H1 (cell line): Measurements from ENCODE around the gene SYN1. TPM values are rescaled to one million over a fixed set of nuclear protein-coding genes. Genes with fewer than 3 reads are reported as not detected.

ENCODE experiments used
- CTCF ChIA-PET: fragments of 300-600 bp; sonication (Branson Sonifier 250); formaldehyde crosslinking; loops from one replicate; lab custom pipeline; 2021; ENCODE audit not compliant: partially characterized antibody; lab: Charles Lee
- POLR2A ChIA-PET: fragments of 300-600 bp; sonication (Branson Sonifier 250); formaldehyde crosslinking; loops from one replicate; lab custom pipeline; 2021; ENCODE audit warnings: inconsistent platforms; ENCODE audit not compliant: partially characterized antibody; lab: Charles Lee
- DNase-seq, 2 experiments: peaks; one replicate each; pipeline versions ENCODE4 v3.0.0 to v3.0.0-alpha.2; 2010 to 2022; ENCODE audit warnings: low spot score in 2 of 2, low read depth in 1 of 2, mixed read lengths in 1 of 2
- FAIRE-seq: peaks from 2 replicates; lab custom pipeline; 2011; peaks lifted over from hg19 to GRCh38; lab: Jason Lieb, UNC
- H2AFZ ChIP-seq: 2 replicates; pipeline ENCODE4 v1.8.1; 2012; ENCODE audit warnings: low read length, inconsistent platforms
- H2AK5ac ChIP-seq: 2 replicates; pipeline ENCODE4 v1.6.1; 2013; ENCODE audit warnings: low read depth, low read length
- H2BK120ac ChIP-seq: replicated peaks from 2 replicates; pipeline ENCODE3; 2013; ENCODE audit warnings: low read depth, low read length, inconsistent platforms
- H2BK12ac ChIP-seq: 2 replicates; pipeline ENCODE4 v1.6.1; 2013; ENCODE audit warnings: low read depth, low read length
- H2BK15ac ChIP-seq: 2 replicates; pipeline ENCODE4 v1.6.1; 2013; ENCODE audit warnings: low read length
- H2BK20ac ChIP-seq: 2 replicates; pipeline ENCODE4 v1.6.1; 2013; ENCODE audit warnings: low read length
- H2BK5ac ChIP-seq: 2 replicates; pipeline ENCODE4 v1.6.1; 2013; ENCODE audit warnings: low read depth, low read length
- H3K14ac ChIP-seq: 2 replicates; pipeline ENCODE4 v1.6.1; 2013; ENCODE audit warnings: inconsistent platforms; ENCODE audit not compliant: insufficient read length
- H3K18ac ChIP-seq: 2 replicates; pipeline ENCODE4 v1.6.1; 2013; ENCODE audit warnings: low read length; ENCODE audit errors: extremely low read depth
- H3K23ac ChIP-seq: 2 replicates; pipeline ENCODE4 v1.6.1; 2013; ENCODE audit warnings: inconsistent platforms; ENCODE audit not compliant: insufficient read length
- H3K23me2 ChIP-seq: 2 replicates; pipeline ENCODE4 v1.6.1; 2013; ENCODE audit warnings: low read depth, low read length
- H3K27ac ChIP-seq: 2 replicates; pipeline ENCODE4 v1.6.1; 2011; ENCODE audit warnings: low read depth, low read length, inconsistent platforms
- H3K27me3 ChIP-seq, 4 experiments: replicated peaks in 1 of 4; 1 replicate in 1 of 4; 2 replicates in 3 of 4; pipeline versions ENCODE4 v1.6.1 to v1.8.1; 2011 to 2013; ENCODE audit warnings: low read length in 3 of 4, mild to moderate bottlenecking in 3 of 4, inconsistent platforms in 2 of 4, mixed read lengths in 2 of 4, moderate library complexity in 1 of 4; ENCODE audit not compliant: control insufficient read depth in 3 of 4, insufficient read depth in 3 of 4; ENCODE audit errors: extremely low read depth in 1 of 4
- H3K36me3 ChIP-seq, 4 experiments: 2 replicates each; pipeline versions ENCODE4 v1.6.1 to v1.8.1; 2011 to 2013; ENCODE audit warnings: mild to moderate bottlenecking in 4 of 4, low read length in 3 of 4, moderate library complexity in 2 of 4, control low read depth in 1 of 4, inconsistent platforms in 1 of 4; ENCODE audit not compliant: insufficient read depth in 4 of 4, control insufficient read depth in 2 of 4
- H3K4ac ChIP-seq: replicated peaks from 2 replicates; pipeline ENCODE3; 2013; ENCODE audit warnings: low read length, low read depth, mixed read lengths, inconsistent platforms; ENCODE audit not compliant: insufficient read length
- H3K4me1 ChIP-seq, 4 experiments: replicated peaks in 1 of 4; 1 replicate in 1 of 4; 2 replicates in 3 of 4; pipeline versions ENCODE4 v1.6.1 to v1.8.1; 2011 to 2013; ENCODE audit warnings: low read length in 3 of 4, inconsistent platforms in 2 of 4, mixed read lengths in 1 of 4; ENCODE audit not compliant: insufficient read depth in 4 of 4, control insufficient read depth in 3 of 4
- H3K4me2 ChIP-seq, 2 experiments: 2 replicates each; pipeline versions ENCODE4 v1.6.1 to v1.8.1; 2011 to 2013; ENCODE audit warnings: low read depth in 2 of 2, low read length in 2 of 2, control low read depth in 1 of 2, inconsistent platforms in 1 of 2, mild to moderate bottlenecking in 1 of 2; ENCODE audit not compliant: insufficient read depth in 1 of 2
- H3K4me3 ChIP-seq, 4 experiments: fragments of 200-600, 300-600 bp in 1 of 4; sonication (generic), shearing (Covaris generic), sonication (Bioruptor Twin) in 1 of 4; 2 replicates each; pipeline versions ENCODE4 v1.5.1 to v1.8.1; 2011 to 2016; ENCODE audit warnings: low read length in 4 of 4, low read depth in 3 of 4, control low read depth in 2 of 4, inconsistent platforms in 2 of 4, mild to moderate bottlenecking in 2 of 4, mixed read lengths in 1 of 4, moderate library complexity in 1 of 4; ENCODE audit not compliant: insufficient read depth in 2 of 4; ENCODE audit errors: extremely low read depth in 1 of 4
- H3K56ac ChIP-seq: replicated peaks from 2 replicates; pipeline ENCODE3; 2013; ENCODE audit warnings: low read depth, mild to moderate bottlenecking, mixed read lengths, low read length, inconsistent platforms; ENCODE audit not compliant: insufficient read length
- H3K79me1 ChIP-seq: 2 replicates; pipeline ENCODE4 v1.6.1; 2013; ENCODE audit warnings: low read depth, low read length, control low read depth
- H3K79me2 ChIP-seq, 2 experiments: 2 replicates each; pipeline versions ENCODE4 v1.6.1 to v1.8.1; 2012 to 2013; ENCODE audit warnings: low read length in 2 of 2, mild to moderate bottlenecking in 2 of 2, inconsistent platforms in 1 of 2; ENCODE audit not compliant: insufficient read depth in 2 of 2, control insufficient read depth in 1 of 2
- H3K9ac ChIP-seq, 4 experiments: replicated peaks in 1 of 4; 1 replicate in 1 of 4; 2 replicates in 3 of 4; pipeline versions ENCODE4 v1.6.1 to v1.8.1; 2011 to 2013; ENCODE audit warnings: low read depth in 3 of 4, low read length in 3 of 4, control low read depth in 2 of 4, mild to moderate bottlenecking in 2 of 4, moderate library complexity in 2 of 4, inconsistent platforms in 1 of 4; ENCODE audit errors: extremely low read depth in 1 of 4
- H3K9me3 ChIP-seq, 2 experiments: 2 replicates each; pipeline versions ENCODE4 v1.6.1 to v1.8.1; 2012 to 2013; ENCODE audit warnings: mild to moderate bottlenecking in 2 of 2, moderate library complexity in 2 of 2, control low read depth in 1 of 2, inconsistent platforms in 1 of 2, low read depth in 1 of 2, low read length in 1 of 2, mixed read lengths in 1 of 2; ENCODE audit not compliant: insufficient read depth in 2 of 2
- H4K20me1 ChIP-seq, 2 experiments: replicated peaks in 1 of 2; 2 replicates each; pipeline versions ENCODE3 to v1.8.1; 2011 to 2013; ENCODE audit warnings: inconsistent platforms in 2 of 2, low read length in 2 of 2, mild to moderate bottlenecking in 1 of 2; ENCODE audit not compliant: insufficient read depth in 2 of 2, control insufficient read depth in 1 of 2
- H4K5ac ChIP-seq: 2 replicates; pipeline ENCODE4 v1.6.1; 2013; ENCODE audit warnings: low read length, low read depth, mixed read lengths, inconsistent platforms; ENCODE audit not compliant: insufficient read length
- H4K8ac ChIP-seq: 2 replicates; pipeline ENCODE4 v1.8.0; 2013; ENCODE audit warnings: mild to moderate bottlenecking, moderate library complexity, low read length, inconsistent platforms; ENCODE audit not compliant: insufficient read depth; ENCODE audit errors: extremely low read depth
- H4K91ac ChIP-seq: replicated peaks from 2 replicates; pipeline ENCODE3; 2013; ENCODE audit warnings: low read length, mixed read lengths, inconsistent platforms; ENCODE audit not compliant: insufficient read length
- ASH2L ChIP-seq: fragments of 200-600, 300-600 bp; sonication (generic); IDR thresholded peaks from one replicate; pipeline ENCODE4 v1.7.1; 2017; ENCODE audit warnings: low read length
- MAFK ChIP-seq: IDR thresholded peaks from 2 replicates; pipeline ENCODE4 v1.6.1; 2012; ENCODE audit warnings: low read depth, mild to moderate bottlenecking, improper control_type of control experiment, low read length
- SIN3A ChIP-seq, 2 experiments: IDR thresholded peaks in 1 of 2; conservative IDR thresholded peaks in 1 of 2; 2 replicates each; pipeline ENCODE4 v1.6.1; 2011 to 2012; ENCODE audit warnings: low read length in 2 of 2, improper control_type of control experiment in 1 of 2, low read depth in 1 of 2, mild to moderate bottlenecking in 1 of 2
- WGBS, 2 experiments: shearing (Covaris generic) in 1 of 2; methylation state at CpG; one replicate each; pipeline versions ENCODE4 v1.1.6 to v1.1.7; 2013 to 2015; ENCODE audit warnings: low lambda C conversion rate in 2 of 2, mixed read lengths in 2 of 2, inconsistent platforms in 1 of 2, low coverage in 1 of 2, missing lambda C conversion rate in 1 of 2; ENCODE audit not compliant: insufficient replicate concordance in 2 of 2, insufficient coverage in 1 of 2, insufficient read length in 1 of 2; ENCODE audit errors: extremely low coverage in 1 of 2, missing lambda C conversion rate in 1 of 2; 5-methylcytosine and 5-hydroxymethylcytosine counted together
- polyA plus RNA-seq, 7 experiments: library from polyadenylated mRNA; depleted of rRNA in 3 of 7; stranded (reverse) in 5 of 7; unstranded in 2 of 7; fragments of >200 nt in 5 of 7; fragments of 200-250 nt in 2 of 7; gene quantifications; 1 replicate in 5 of 7; 2 replicates in 1 of 7; 4 replicates in 1 of 7; pipeline versions ENCODE4 v1.2.1 to v1.2.3, GENCODE V29; 2011 to 2013; ENCODE audit warnings: missing spikeins in 2 of 7, mixed read lengths in 2 of 7
- total RNA-seq: library from RNA; stranded (reverse); fragmentation: NEBNext Ultra II Directional; extraction: Animal tissue kit (Norgen Biotek cat#: 25700); gene quantifications from 2 replicates; pipeline ENCODE4 v1.2.1, GENCODE V29; 2021

SYN1 gene
- total and polyA plus RNA-seq, 2 of the 8 experiments (the other 6 are each of a cell fraction or from before 2014, with no cell fraction given), result 2.1 to 14.1 TPM

- H2BK120ac ChIP-seq, result no peak overlapping the region
- H3K36me3 ChIP-seq, result peaks cover 4 to 44% (median 27%) of the 10 kb centered on the region in 4 experiments; a peak in 7 of 8 replicates
- no peak overlapping the region for H3K23ac ChIP-seq
- no peak overlapping the region for H3K4ac ChIP-seq
- no peak overlapping the region for H2AK5ac ChIP-seq
- H2BK5ac ChIP-seq, result no peak overlapping the region
- ChIA-PET POLR2A (no interaction called here), CTCF (interaction anchor here (0.6 kb wide), 1 partner anchor 76 kb away, joined by 3 read pairs; no protein-coding TSS in a partner anchor)
- H2BK20ac ChIP-seq, result no peak overlapping the region
- no peak overlapping the region for H4K8ac ChIP-seq
- no peak overlapping the region for H3K9ac ChIP-seq
- no peak overlapping the region for H3K56ac ChIP-seq
- H2AFZ ChIP-seq, result no peak overlapping the region
- FAIRE-seq (no peak), DNase-seq (no peak)
- H3K79me1 ChIP-seq, result no peaks in the 10 kb centered on the region
- H2BK12ac ChIP-seq, result no peak overlapping the region
- peaks cover 0 to 4% of the 10 kb centered on the region in 2 experiments; a peak in 1 of 4 replicates for H3K79me2 ChIP-seq
- H3K27ac ChIP-seq, result no peak overlapping the region
- H3K18ac ChIP-seq, result no peak overlapping the region
- H3K27me3 ChIP-seq, result no peaks in the 10 kb centered on the region
- no peak overlapping the region for H3K14ac ChIP-seq
- H2BK15ac ChIP-seq, result no peak overlapping the region
- no peak overlapping the region for H3K4me2 ChIP-seq
- no peak overlapping the region for H4K5ac ChIP-seq
- no peaks in the 10 kb centered on the region; the same call in 1 of the 2 replicates for H3K23me2 ChIP-seq
- no peak overlapping the region for H4K91ac ChIP-seq
- TF ChIP-seq MAFK, result no peak
- TF ChIP-seq SIN3A (conservative IDR thresholded peaks at IDR 0.05 in 1 of 2, IDR thresholded peaks at IDR 0.05 in 1 of 2; ENCODE audit: low read depth in 1 of 2, low read length in 2 of 2), result no peak
- TF ChIP-seq ASH2L, result no peak
- H4K20me1 ChIP-seq, result peaks cover 0 to 1% of the 10 kb centered on the region in 2 experiments
- WGBS, 2 experiments, result 90% methylated on average over 8 of the region's 11 CpGs; no CpG with 5 or more reads in 1 of the 2 experiments
- no peaks in the 10 kb centered on the region for H3K4me1 ChIP-seq
- no peak overlapping the region for H3K4me3 ChIP-seq
- no peaks in the 10 kb centered on the region for H3K9me3 ChIP-seq
These were observed 52.8 kb downstream of the SYN1 start for GRCh38 chrX:47566841-47567240.
